H1 (cell line): ENCODE results near the gene CTLA4. TPM values are rescaled to one million over a fixed set of nuclear protein-coding genes. Genes with fewer than 3 reads are reported as not detected.

Experiments used
- CHD7 ChIP-seq: fragments of 300-600 bp; sonication (generic); IDR thresholded peaks from 2 replicates; pipeline ENCODE4 v1.7.1; 2012; ENCODE audit warnings: low read length, moderate library complexity, mild to moderate bottlenecking, inconsistent platforms; ENCODE audit not compliant: insufficient replicate concordance
- EGR1 ChIP-seq: IDR thresholded peaks from 2 replicates; pipeline ENCODE4 v1.6.1; 2011; ENCODE audit warnings: low read depth, low read length, borderline replicate concordance
- MAFK ChIP-seq: IDR thresholded peaks from 2 replicates; pipeline ENCODE4 v1.6.1; 2012; ENCODE audit warnings: low read depth, mild to moderate bottlenecking, improper control_type of control experiment, low read length
- SIN3A ChIP-seq, 2 experiments: IDR thresholded peaks in 1 of 2; conservative IDR thresholded peaks in 1 of 2; 2 replicates each; pipeline ENCODE4 v1.6.1; 2011 to 2012; ENCODE audit warnings: low read length in 2 of 2, improper control_type of control experiment in 1 of 2, low read depth in 1 of 2, mild to moderate bottlenecking in 1 of 2
- SIRT6 ChIP-seq: IDR thresholded peaks from one replicate; pipeline ENCODE4 v1.7.1; 2012; ENCODE audit warnings: low read length, inconsistent platforms
- polyA plus RNA-seq, 7 experiments: library from polyadenylated mRNA; depleted of rRNA in 3 of 7; stranded (reverse) in 5 of 7; unstranded in 2 of 7; fragments of >200 nt in 5 of 7; fragments of 200-250 nt in 2 of 7; gene quantifications; 1 replicate in 5 of 7; 2 replicates in 1 of 7; 4 replicates in 1 of 7; pipeline versions ENCODE4 v1.2.1 to v1.2.3, GENCODE V29; 2011 to 2013; ENCODE audit warnings: missing spikeins in 2 of 7, mixed read lengths in 2 of 7
- total RNA-seq: library from RNA; stranded (reverse); fragmentation: NEBNext Ultra II Directional; extraction: Animal tissue kit (Norgen Biotek cat#: 25700); gene quantifications from 2 replicates; pipeline ENCODE4 v1.2.1, GENCODE V29; 2021

Gene CTLA4
- total and polyA plus RNA-seq, 2 of the 8 experiments (the other 6 are each of a cell fraction or from before 2014, with no cell fraction given) = not detected

DNA sequence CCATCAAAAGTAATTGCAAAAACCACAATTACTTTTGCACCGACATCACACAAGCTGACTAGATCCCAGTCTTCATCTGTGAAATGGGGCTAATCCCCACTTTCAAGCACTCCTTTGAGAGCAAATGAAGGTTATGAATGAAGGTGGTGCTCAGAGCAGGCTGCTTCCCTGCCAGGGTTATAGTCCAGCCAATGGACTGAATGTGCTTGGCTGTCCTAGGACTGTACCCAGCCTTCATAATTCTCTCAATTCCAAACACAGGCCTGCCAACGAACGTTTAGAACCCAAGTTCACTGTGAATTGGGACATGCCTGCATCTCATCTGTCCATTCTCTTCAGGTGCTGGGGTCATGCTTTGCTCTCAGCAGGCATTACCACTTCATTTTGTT lies 41.2 kb downstream of the CTLA4 start (continued):
- no peak for TF ChIP-seq CHD7
- TF ChIP-seq SIRT6 = no peak
- no peak for TF ChIP-seq EGR1
- TF ChIP-seq MAFK = no peak
- no peak for TF ChIP-seq SIN3A (conservative IDR thresholded peaks at IDR 0.05 in 1 of 2, IDR thresholded peaks at IDR 0.05 in 1 of 2; ENCODE audit: low read depth in 1 of 2, low read length in 2 of 2)
- TF ChIP-seq, all 59 proteins: peak for 0
